Liver (tissue), 9 donors: Measurements from ENCODE around the gene HIVEP3. TPM values are rescaled to one million over a fixed set of nuclear protein-coding genes. Genes with fewer than 3 reads are reported as not detected.

Experiments used
- DNase-seq: peaks from one replicate; pipeline ENCODE4 v3.0.0-alpha.2; 2017; ENCODE audit warnings: low spot score
- H3K27ac ChIP-seq, 2 donors: one replicate each; pipeline ENCODE4 v1.7.0; 2013; ENCODE audit warnings: inconsistent platforms in 2 of 2, low read length in 2 of 2, control low read depth in 1 of 2, low read depth in 1 of 2, mild to moderate bottlenecking in 1 of 2
- H3K27me3 ChIP-seq, 4 donors: one replicate each; pipeline versions ENCODE4 v1.6.1 to v1.7.0; 2013; ENCODE audit warnings: low read length in 3 of 4, inconsistent platforms in 1 of 4, mild to moderate bottlenecking in 1 of 4, moderate library complexity in 1 of 4; ENCODE audit not compliant: control insufficient read depth in 4 of 4, insufficient read depth in 4 of 4
- H3K36me3 ChIP-seq, 4 donors: one replicate each; pipeline versions ENCODE4 v1.6.1 to v1.7.0; 2013; ENCODE audit warnings: low read length in 3 of 4, mild to moderate bottlenecking in 3 of 4, low read depth in 1 of 4, moderate library complexity in 1 of 4; ENCODE audit not compliant: control insufficient read depth in 4 of 4, insufficient read depth in 3 of 4
- H3K4me1 ChIP-seq, 4 donors: one replicate each; pipeline versions ENCODE4 v1.6.1 to v1.7.0; 2013; ENCODE audit warnings: low read length in 3 of 4, mild to moderate bottlenecking in 3 of 4, moderate library complexity in 1 of 4; ENCODE audit not compliant: control insufficient read depth in 4 of 4, insufficient read depth in 4 of 4
- H3K4me3 ChIP-seq, 3 donors: one replicate each; pipeline versions ENCODE4 v1.6.1 to v1.7.0; 2013; ENCODE audit warnings: low read length in 3 of 3, control low read depth in 1 of 3, low read depth in 1 of 3, mild to moderate bottlenecking in 1 of 3
- H3K9ac ChIP-seq, 2 donors: one replicate each; pipeline ENCODE4 v1.7.0; 2013; ENCODE audit warnings: low read length in 2 of 2, mild to moderate bottlenecking in 2 of 2, moderate library complexity in 2 of 2, control low read depth in 1 of 2, low read depth in 1 of 2
- H3K9me3 ChIP-seq, 4 donors: one replicate each; pipeline versions ENCODE4 v1.6.1 to v1.7.0; 2013; ENCODE audit warnings: low read length in 3 of 4; ENCODE audit not compliant: control insufficient read depth in 4 of 4
- FOXA1 ChIP-seq: IDR thresholded peaks from 2 replicates; pipeline ENCODE4 v1.6.1; 2016; ENCODE audit warnings: antibody characterized with exemption
- FOXA2 ChIP-seq: IDR thresholded peaks from 2 replicates; pipeline ENCODE4 v1.6.1; 2016; ENCODE audit warnings: antibody characterized with exemption
- GABPA ChIP-seq, 2 donors: IDR thresholded peaks in 1 of 2; conservative IDR thresholded peaks in 1 of 2; 2 replicates each; pipeline ENCODE4 v1.6.1; 2016; ENCODE audit warnings: antibody characterized with exemption in 2 of 2, mild to moderate bottlenecking in 1 of 2, moderate library complexity in 1 of 2
- HNF4G ChIP-seq: IDR thresholded peaks from 2 replicates; pipeline ENCODE4 v1.6.1; 2016; ENCODE audit warnings: antibody characterized with exemption
- JUND ChIP-seq, 2 donors: IDR thresholded peaks; 2 replicates each; pipeline ENCODE4 v1.6.1; 2016; ENCODE audit warnings: antibody characterized with exemption in 2 of 2
- NR2F2 ChIP-seq: IDR thresholded peaks from 2 replicates; pipeline ENCODE4 v1.6.1; 2016; ENCODE audit warnings: antibody characterized with exemption
- REST ChIP-seq: IDR thresholded peaks from 2 replicates; pipeline ENCODE4 v1.6.1; 2016; ENCODE audit warnings: antibody characterized with exemption, mild to moderate bottlenecking
- RXRA ChIP-seq, 2 donors: IDR thresholded peaks; 2 replicates each; pipeline ENCODE4 v1.6.1; 2017 to 2018; ENCODE audit warnings: antibody characterized with exemption in 2 of 2, mild to moderate bottlenecking in 1 of 2
- SP1 ChIP-seq: IDR thresholded peaks from 2 replicates; pipeline ENCODE4 v1.6.1; 2018; ENCODE audit warnings: antibody characterized with exemption, mild to moderate bottlenecking
- TAF1 ChIP-seq: conservative IDR thresholded peaks from 2 replicates; pipeline ENCODE4 v1.6.1; 2016; ENCODE audit warnings: antibody characterized with exemption, mild to moderate bottlenecking
- YY1 ChIP-seq: IDR thresholded peaks from 2 replicates; pipeline ENCODE4 v1.6.1; 2016; ENCODE audit warnings: antibody characterized with exemption, mild to moderate bottlenecking
- ZBTB33 ChIP-seq: IDR thresholded peaks from 2 replicates; pipeline ENCODE4 v1.6.1; 2016; ENCODE audit warnings: antibody characterized with exemption
- WGBS: extraction: QIAGEN DNeasy Blood & Tissue Kit; methylation state at CpG from one replicate; pipeline ENCODE4 v1.1.7; 2013; 5-methylcytosine and 5-hydroxymethylcytosine counted together
- polyA plus RNA-seq, 2 donors: library from polyadenylated mRNA; stranded (reverse) in 1 of 2; unstranded in 1 of 2; fragments of 200-250 nt in 1 of 2; fragments of >200 nt in 1 of 2; fragmentation: Nextera tagmentation in 1 of 2; extraction: Ambion mirVana in 1 of 2; gene quantifications; one replicate each; pipeline versions ENCODE4 v1.2.1 to v1.2.3, GENCODE V29; 2013 to 2015
- total RNA-seq, 2 donors: library from RNA; depleted of rRNA; stranded (reverse); fragments of >200 nt; gene quantifications; one replicate each; pipeline ENCODE4 v1.2.3, GENCODE V29; 2014
- TF ChIP-seq, protein P1 (sequence below): IDR thresholded peaks from 2 replicates; pipeline ENCODE4 v1.6.1; 2016; ENCODE audit warnings: antibody characterized with exemption
- TF ChIP-seq, protein P2 (sequence below): IDR thresholded peaks from 2 replicates; pipeline ENCODE4 v1.6.1; 2016; ENCODE audit warnings: antibody characterized with exemption
- TF ChIP-seq, protein P3 (sequence below): fragments of 150-350 bp; IDR thresholded peaks from 2 replicates; pipeline ENCODE4 v1.5.1; 2017; ENCODE audit warnings: improper control_type of control experiment, low read depth, low read length; ENCODE audit not compliant: missing input control
- donor health status: healthy.
- donor health status: healthy.
- donor health status: healthy.
- donor health status: healthy.
- donor health status: healthy.

The HIVEP3 gene
- total and polyA plus RNA-seq, 4 donors = 0.93 to 1.6 (median 1.4) TPM

DNA sequence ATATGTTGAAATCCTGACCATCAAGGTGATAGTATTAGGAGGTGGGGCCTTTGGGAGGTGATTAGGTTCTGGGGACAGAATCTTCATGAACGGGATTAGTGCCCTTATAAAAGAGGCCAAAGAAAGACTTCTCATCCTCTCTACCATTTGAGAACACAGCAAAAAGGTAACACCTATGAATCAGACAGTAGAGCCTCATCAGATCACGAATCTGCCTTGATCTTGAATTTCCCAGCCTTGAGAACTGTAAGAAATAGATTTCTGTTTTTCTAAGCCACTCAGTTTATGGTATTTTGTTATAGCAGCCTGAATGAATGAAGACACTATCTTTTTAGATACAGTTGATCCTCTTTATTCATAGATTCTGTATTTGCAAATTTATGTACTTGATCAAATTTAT lies 227.3 kb downstream of the HIVEP3 start:
- Histone ChIP-seq H3K9me3 (no peaks in the 10 kb centered on the region), H3K36me3 (no peaks in the 10 kb centered on the region), H3K27me3 (no peaks in the 10 kb centered on the region), H3K27ac (no peak overlapping the region), H3K9ac (no peak overlapping the region), H3K4me3 (no peak overlapping the region), H3K4me1 (no peaks in the 10 kb centered on the region)
- 90% methylated on average over 2 of the region's 2 CpGs for WGBS
- DNase-seq = no peak
- TF ChIP-seq FOXA2 (no peak), GABPA (IDR thresholded peaks at IDR 0.05 in 1 of 2, conservative IDR thresholded peaks at IDR 0.05 in 1 of 2) (no peak), JUND (IDR thresholded peaks at IDR 0.05) (no peak), YY1 (no peak), FOXA1 (no peak), NR2F2 (no peak), TAF1 (no peak), SP1 (no peak), RXRA (IDR thresholded peaks at IDR 0.05) (no peak)

DNA sequence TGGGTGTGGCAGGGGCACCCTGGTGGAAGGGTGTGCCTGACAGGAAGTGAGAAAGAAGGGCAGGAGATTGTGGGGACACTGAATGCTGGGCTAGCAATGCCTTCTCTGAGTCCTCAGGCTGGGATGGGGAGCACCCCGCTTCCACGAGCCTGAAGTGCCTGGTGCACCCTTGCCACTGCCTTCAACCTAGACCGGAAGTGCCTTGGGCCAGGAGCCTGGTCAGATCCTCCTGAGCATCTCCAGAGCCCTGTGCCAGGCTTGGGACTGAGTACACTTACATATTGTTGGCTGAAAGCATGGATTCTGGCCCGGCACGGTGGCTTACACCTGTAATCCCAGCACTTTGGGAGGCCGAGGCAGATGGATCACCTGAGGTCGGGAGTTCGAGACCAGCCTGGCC lies 228.4 kb downstream of the HIVEP3 start:
- Histone ChIP-seq H3K36me3 (no peaks in the 10 kb centered on the region), H3K27me3 (no peaks in the 10 kb centered on the region), H3K4me3 (no peak overlapping the region), H3K4me1 (no peaks in the 10 kb centered on the region), H3K9me3 (no peaks in the 10 kb centered on the region), H3K9ac (no peak overlapping the region), H3K27ac (no peak overlapping the region)
- no peak for DNase-seq
- WGBS = 94% methylated on average over 8 of the region's 8 CpGs
- TF ChIP-seq TAF1 = no peak
- TF ChIP-seq HNF4G = no peak
- no peak for TF ChIP-seq YY1
- TF ChIP-seq, protein P1, sequence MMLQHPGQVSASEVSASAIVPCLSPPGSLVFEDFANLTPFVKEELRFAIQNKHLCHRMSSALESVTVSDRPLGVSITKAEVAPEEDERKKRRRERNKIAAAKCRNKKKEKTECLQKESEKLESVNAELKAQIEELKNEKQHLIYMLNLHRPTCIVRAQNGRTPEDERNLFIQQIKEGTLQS = no peak
- TF ChIP-seq, protein P2, sequence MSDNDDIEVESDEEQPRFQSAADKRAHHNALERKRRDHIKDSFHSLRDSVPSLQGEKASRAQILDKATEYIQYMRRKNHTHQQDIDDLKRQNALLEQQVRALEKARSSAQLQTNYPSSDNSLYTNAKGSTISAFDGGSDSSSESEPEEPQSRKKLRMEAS = no peak
- TF ChIP-seq FOXA2 = no peak
- TF ChIP-seq REST = no peak
- TF ChIP-seq, protein P3, sequence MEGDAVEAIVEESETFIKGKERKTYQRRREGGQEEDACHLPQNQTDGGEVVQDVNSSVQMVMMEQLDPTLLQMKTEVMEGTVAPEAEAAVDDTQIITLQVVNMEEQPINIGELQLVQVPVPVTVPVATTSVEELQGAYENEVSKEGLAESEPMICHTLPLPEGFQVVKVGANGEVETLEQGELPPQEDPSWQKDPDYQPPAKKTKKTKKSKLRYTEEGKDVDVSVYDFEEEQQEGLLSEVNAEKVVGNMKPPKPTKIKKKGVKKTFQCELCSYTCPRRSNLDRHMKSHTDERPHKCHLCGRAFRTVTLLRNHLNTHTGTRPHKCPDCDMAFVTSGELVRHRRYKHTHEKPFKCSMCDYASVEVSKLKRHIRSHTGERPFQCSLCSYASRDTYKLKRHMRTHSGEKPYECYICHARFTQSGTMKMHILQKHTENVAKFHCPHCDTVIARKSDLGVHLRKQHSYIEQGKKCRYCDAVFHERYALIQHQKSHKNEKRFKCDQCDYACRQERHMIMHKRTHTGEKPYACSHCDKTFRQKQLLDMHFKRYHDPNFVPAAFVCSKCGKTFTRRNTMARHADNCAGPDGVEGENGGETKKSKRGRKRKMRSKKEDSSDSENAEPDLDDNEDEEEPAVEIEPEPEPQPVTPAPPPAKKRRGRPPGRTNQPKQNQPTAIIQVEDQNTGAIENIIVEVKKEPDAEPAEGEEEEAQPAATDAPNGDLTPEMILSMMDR = no peak
- TF ChIP-seq ZBTB33 = no peak
- no peak for TF ChIP-seq SP1
- no peak for TF ChIP-seq NR2F2
